HG03039 (cell line): ENCODE measurements around the gene EFNA5.
"Not testable (repeated sequence)": the region's sequence is repeated elsewhere in the genome, so short reads cannot be mapped to it uniquely, and the experiment has no call there.

ENCODE experiments used
- ATAC-seq: cut with Tn5 transposase; IDR thresholded peaks from one replicate; pipeline ENCODE4 v1.9.1; 2021; ENCODE audit warnings: mild to moderate bottlenecking, moderate library complexity; ENCODE audit not compliant: unreplicated experiment

EFNA5 gene

DNA sequence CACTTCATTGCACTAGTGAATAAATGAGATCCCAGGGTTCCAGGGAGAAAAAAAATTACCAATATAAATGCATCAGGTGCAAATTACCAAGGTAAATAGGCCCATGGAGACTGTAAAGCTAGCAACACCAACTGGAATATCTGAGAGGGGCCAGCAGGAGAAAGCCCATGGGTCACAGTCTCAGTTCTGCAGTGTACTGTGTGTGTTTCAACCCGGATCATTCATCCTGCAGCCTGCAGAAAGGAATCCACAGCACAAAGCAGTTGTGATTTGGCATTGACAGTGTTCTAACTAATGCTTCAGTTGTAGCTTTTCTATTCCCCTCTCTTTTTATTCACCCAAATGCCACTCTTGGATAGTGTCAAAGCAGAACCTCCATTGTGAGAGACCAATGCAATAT lies 171.0 kb downstream of the EFNA5 start:
- ATAC-seq = no peak

DNA sequence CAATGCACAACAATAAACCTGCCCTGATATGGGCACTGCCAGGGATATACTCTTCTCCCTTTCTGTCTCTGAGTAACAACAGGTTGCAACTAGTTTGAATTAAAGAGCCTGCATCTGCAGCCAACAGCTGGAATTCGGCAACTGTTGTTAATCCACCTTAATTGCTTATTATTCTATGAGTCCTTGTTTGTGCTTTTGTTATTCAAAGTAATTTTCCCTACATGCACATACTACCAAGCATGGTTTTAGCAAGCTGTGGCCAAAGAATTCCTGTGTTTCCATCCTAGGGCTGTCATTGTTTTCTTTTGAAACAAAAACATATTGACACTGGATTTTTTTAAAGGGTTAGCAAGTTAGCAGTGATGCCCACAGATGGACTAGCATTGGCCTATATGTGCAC lies 171.5 kb downstream of the EFNA5 start:
- no peak for ATAC-seq

DNA sequence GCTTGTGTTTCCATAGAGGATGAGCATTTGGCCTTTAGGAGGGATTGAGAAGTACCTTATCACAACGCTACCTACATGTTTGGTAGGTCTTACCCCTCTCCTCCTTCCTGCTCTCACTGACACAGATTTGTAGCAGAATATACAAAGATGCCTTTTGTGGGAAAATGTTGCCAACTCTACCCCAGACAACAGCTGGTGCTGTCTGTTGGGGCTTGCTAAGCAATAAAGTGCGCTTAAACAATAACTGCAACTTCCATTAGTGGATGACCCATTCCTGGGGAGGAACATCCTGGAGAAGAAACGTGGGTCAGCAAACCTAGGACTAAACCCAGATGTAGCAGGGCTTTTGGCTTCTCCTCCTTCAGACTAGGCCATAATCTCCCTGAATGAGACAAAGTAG lies 174.3 kb downstream of the EFNA5 start:
- no peak for ATAC-seq

DNA sequence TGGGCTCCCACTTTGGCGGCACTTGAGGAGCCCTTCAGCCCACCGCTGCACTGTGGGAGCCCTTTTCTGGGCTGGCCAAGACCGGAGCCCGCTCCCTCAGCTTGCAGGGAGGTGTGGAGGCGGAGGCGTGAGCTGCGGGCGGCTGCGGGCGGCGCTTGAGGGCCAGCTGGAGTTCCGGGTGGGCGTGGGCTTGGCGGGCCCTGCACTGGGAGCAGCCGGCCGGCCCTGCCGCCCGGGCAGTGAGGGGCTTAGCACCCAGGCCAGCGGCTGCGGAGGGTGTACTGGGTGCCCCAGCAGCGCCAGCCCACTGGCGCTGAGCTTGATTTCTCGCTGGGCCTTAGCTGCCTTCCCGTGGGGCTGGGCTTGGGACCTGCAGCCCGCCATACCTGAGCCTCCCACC lies 176.6 kb downstream of the EFNA5 start:
- not testable (repeated sequence) for ATAC-seq

DNA sequence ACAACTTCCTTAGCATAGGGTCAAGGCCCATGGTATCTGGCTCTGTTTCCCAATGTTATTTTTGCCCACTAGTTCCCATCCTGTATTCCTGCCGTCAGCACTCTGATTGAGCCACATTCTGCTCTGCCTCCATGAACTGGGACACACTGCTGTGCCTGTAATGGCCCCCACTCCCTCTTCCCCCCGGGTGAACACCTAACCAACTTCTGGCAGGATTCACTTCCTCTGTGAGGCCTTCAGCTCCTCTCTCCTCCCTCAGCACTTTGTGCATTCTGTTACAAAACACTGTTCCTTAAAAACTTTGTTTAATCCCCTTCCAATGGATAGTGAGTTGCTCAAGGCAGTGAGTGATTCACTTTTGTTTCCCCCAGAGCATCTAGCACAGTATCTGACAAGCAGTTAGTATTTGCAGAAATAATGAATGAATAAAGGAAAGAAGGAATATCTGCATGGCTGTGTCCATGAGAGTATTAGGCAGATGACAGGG lies 183.6 kb downstream of the EFNA5 start:
- ATAC-seq = no peak

DNA sequence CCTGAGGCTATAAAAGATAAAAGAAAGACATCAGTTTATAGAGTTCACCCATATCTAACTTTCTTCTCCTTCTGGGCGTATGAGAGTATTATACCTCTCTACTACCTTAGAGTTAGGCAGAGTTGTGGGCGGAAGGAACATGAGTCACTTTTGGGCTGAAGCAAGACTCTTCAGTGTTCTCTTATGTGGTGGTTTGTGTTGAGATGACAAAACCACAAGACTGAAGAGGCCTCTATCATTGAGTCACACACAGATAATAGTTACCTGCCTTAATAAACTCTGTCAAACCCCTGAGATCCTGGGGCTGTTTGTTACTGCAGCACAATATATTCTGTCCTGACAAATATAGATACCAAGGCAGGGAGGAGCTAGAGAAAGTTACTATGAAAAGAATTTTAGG lies 184.2 kb downstream of the EFNA5 start:
- peak; percentile 83 for ATAC-seq

DNA sequence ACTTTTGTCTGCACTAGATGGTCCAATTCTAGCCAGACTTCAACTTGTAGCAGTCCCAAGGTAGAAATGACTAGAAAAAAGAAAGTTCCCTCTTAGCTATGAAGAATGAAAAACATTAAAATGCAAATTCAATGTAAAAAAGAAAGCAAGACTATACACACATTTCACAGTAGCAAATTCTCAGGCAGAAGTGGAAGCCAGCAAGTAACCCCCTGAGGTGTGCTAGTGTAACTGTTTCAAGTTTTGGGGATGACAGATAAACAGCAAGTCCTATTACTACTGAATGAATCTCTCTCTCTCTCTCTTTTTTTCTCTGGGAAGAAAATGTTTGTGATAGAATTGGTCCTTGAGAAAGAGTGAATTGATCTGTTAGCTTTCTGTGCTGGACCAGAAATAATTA lies 185.6 kb downstream of the EFNA5 start:
- peak; percentile 44 for ATAC-seq

DNA sequence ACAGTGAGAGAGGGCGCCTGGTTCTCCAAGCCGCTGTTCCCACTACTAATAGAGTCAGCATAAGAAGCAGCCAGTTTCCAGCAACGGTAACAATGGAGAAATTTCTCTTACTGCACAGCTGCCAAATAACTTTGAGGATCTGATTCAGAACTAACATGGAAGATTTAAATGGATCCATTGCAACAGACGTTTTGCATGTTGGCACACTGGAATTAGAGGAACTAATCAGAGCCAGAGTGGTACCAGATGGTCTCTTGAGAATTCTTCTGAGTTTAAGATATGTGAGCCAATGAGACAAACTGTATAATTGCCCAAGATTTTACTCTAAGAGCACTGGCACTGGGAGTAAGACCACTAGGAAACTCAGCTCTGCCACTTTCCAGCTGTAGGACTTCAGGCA lies 186.5 kb downstream of the EFNA5 start:
- no peak for ATAC-seq

DNA sequence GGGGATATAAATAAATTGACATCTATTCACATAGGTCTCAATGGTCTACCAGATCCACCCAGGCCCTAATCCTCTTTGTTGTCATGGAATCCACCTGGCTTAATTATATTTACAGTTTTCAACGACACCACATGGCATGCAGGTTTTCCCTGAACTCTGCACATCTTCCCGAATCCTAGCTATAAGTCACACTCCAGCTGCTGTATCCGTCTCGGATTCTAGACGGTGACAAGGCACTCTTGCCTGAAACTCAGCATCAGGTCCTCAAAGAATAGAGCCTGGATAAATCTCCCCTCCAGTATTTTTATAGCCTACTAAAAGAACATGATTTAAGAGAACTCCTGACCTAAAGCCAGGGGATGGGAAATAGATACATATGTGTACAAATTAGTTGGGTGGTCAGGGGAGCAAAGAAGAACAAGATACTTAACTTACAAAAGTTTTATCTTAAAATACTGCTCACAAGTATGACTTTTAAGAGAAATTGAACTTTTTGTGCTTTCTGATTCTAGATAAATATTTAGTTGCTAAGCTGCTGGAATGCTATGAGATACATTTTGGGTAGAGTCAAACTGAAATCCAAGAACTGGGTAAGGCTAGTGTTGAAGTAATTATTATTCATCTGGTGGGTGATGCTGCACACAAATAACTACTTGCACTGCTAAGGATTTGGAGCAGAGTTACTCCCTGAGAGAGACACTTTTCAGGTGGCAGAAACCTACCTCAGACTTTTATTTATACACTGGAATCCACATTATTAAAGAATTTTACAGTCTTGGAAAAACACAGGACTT lies 187.3 kb downstream of the EFNA5 start:
- no peak for ATAC-seq

DNA sequence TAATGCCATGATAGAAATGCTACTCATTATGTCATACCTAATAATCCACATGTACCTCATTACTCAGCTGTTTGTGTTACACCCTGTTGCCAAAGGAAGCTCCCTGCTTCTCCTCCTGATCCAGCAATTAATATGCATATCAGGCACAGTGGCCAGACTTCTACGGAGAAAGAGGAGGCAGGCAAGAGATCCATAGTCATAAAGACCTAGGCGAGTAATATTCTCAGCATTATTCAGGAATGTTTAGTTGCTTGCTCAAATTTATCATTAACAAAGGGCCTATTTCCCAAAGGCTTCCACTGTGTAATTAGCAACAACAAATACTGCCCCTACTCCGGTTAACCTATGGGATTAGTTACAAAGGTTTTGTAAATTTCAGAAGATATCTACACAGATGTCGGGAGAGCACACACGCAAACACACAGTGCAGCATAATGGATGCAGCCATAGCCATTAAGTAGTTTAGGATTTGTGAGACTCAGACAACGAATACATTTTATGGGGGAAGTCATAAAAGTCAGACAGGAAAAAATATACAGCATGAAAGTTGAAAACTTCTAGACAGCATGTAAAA lies 192.6 kb downstream of the EFNA5 start:
- no peak for ATAC-seq

DNA sequence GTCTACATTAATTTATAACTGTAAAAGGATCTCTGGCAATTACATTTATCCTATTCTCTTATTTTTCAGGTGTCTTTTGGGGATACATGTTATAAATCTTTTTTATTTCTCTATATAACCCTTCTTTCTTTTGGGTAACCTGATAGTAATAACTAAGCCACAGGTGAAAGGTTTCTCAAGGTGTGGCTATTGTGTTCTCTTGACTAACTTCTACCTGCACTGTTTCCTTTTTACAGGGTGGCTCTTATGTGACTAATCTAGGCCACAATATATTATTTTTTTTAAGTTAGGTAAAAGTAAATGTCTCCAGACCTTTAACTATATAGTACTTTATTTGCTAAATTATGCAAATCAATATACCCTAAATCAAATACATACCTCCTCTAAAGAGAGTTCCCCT lies 193.2 kb downstream of the EFNA5 start:
- no peak for ATAC-seq

DNA sequence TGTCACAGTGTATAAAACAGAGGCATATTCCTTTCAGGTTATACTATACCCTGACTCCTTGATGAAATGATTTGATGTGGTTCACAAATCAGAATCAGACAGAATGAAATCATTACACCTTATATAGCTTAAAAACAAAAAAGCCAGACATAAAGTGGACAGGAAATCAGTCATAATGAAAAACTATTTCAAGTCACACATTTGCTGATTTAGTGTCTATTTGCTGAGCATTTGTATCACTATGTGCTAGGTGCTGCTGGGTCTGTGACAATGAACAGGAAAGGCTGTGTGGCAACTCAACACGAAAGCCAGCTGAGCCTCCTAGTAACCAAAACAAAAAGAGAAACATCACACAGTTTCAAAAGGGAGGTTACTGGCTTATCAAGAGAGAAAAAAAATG lies 194.0 kb downstream of the EFNA5 start:
- ATAC-seq = peak; percentile 94

DNA sequence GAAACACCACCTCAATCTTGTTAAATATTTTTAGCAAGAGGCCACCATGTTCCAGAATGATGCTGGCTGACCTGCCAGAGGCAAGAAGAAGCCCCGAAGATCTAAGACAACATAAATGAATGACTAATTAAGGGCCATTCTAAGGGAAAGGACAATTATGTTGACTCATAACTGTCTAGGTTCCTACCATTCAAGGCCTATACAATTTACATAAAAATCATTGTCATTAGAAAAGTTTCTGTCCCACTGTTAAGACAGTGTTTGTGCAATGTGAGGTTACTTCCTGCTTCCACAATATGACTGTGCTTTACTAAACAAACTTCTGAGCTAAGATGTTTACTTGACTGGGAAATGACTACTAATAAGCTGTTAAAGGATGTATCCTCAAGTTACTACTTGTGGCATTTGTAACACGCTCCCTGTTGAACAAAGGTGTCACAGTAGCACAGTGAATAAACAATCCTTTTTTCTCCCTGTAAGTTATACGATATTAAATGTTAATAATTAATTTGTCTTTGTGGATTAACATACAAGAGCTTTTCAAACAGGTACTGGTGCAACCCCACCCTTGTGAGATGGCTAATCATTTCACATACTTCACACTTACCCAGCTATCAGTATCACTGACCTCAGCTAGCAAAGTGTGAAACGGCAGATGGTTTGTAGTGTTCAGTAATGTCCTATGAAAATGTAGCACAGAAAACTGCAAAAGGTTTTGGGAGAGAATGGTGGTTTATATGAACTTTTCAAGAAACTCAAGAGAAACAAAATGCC lies 195.8 kb downstream of the EFNA5 start:
- no peak for ATAC-seq

DNA sequence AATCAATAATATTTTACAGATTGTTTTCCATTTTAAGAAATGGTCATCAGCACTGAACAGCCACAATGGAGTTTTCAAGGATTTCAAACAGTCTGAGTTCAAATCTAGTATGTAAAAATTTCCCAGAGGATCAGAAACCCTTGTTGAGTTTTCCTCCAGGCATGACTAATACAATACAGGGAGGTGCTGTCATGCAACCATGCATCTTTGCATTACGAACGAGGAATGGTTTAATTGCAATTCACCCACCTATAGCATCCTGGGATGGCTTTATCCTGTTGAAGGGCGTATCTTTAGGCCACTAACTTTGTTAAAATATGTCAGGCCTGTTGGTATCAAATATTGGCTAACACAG lies 196.4 kb downstream of the EFNA5 start:
- ATAC-seq = no peak

DNA sequence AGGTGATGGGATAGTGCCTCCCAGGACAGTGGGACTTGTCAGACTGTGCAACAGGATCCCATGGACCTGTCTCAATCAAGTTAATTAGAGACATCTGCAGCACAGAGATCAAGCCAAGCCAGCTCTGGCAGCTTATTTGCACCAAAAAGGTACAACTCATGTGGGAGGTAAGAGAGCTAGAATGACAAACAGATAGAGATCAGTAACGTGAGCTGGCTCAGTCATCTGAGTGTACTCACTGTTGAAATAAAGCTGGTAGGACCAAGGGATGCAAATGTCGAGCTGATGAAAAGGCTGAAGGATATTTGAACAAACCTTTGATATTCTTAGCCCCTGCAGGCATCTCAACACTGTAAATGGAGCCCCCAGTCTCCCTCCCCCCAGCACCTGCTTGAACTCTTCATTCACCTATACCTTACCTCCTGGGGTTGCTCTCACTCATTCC lies 198.1 kb downstream of the EFNA5 start:
- no peak for ATAC-seq

DNA sequence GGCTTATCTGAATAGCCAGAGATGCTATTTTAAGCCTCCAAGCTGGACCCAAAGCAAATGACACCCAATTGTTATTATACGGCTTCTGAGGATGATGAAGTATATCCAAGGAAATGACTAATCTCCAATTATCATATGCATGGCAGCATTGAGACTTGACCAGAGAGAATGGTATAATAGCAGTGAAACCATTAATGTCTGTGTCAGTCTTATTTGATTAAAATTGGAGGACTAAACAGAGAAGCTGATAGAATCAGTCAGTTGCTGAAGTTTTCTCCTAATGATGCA lies 200.5 kb downstream of the EFNA5 start:
- no peak for ATAC-seq

DNA sequence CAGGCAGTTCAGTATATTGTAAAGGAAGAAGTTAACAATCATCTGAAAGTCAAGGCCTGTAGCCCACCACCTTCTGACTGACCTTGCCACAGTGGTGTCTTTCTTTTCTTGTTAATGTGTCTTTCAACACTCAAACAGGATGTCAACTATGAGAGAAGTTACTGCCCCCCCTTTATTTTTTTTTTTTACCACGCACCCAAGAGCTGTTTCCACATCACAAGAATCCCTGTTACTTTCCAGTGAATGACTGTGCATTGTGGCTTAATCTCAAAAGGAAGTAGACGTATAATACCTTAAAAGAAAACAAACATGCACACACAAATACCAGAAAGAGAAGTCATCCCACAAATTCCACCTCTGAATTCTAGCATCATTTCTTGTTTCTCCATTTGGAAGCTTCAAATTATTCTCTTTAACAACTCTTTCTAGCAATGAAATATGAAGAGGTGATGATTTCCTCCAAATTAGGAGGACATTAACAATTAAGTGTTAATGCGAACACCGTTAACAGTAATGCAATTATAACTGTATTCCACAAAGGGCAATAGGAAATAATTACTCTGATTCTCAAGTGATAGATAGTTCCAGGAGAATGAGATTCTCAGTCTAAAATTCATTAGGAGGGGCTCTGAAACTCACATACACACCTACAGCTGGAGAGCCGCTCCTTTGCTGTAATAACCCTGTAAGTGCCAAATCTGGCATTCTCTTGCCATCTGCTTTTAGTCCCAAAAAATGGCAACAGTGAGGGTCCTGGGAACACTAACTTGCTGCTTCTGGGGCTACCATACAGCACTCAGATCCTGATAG lies 201.0 kb downstream of the EFNA5 start:
- no peak for ATAC-seq

DNA sequence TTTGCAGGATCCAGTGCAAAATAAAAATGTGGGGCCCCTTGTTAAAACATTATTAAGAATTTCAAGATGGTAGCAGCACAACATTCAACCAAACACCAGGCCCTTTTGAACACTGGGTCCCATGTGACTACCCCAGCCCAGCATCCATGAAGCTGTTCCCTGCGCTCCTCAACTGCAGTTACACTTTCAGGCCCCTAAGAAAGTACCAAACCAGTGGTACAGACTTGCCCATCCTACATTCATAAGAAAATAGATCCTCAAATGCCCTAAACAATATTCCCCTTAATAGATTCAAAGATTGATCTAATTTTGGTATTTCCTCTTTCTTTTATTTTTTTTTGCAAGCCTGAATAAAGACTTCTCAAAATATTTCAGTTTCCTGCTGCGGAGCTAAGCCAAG lies 201.7 kb downstream of the EFNA5 start:
- no peak for ATAC-seq

DNA sequence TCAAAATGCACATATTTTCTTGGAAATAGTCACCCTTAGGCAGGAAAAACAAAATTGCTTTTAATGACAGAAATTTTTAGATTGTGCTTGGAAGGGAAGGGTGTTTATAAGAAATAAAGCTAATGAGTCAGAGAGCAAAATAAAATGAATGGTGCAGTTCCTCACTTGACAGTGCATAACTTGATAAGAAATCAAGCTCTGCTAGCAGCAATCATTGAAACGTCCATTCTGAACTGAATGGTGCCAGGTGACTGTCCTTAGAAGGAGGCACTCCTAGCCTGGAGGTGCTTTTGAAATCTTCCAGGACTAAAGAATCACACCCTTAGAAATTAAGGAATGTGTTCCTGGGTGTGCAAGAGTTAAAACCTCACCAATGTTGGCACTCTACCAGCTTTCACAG lies 202.5 kb downstream of the EFNA5 start:
- no peak for ATAC-seq

DNA sequence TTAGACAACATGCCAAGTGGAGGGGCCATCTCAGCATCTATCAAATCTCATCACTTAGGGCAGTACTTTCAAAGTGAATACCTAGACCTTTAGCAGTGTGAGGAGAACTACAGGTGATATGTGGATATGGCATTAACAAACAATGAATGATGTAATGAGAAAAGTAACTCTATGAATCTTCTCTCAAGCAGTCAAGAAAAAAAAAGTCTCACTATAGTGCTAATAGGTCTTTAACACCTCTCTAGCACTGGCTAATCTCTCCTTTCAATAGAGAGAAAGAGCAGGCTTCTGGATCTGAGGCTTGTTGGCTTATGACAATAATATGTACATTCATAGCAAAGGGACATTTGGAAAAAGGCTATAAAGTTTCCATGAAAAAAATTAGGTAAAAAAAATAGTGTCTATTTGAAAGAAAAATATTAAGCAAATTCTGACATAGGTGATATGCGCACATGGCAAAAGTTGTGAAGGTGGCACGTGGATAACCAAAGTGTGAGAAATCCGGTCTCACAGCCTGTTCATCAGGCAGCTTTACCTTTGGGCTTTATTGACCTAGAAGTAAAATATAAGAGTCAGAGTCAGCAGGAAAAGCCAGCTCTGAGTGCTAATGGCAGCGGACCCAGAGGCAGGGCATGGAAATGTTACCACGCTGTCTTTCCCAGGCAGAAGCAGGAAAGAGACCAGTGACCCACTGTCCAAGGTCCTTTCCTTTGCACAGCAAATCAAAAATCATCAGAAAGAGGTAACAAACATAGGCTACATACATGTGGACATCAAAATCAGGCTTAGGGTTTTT lies 203.4 kb downstream of the EFNA5 start:
- no peak for ATAC-seq
